HCT116 (cell line): Measurements from ENCODE around the gene CCL13. TPM values are rescaled to one million over a fixed set of nuclear protein-coding genes. Genes with fewer than 3 reads are reported as not detected.

Experiments used
- ATAC-seq: fragments of 200-7000 bp; cut with Tn5 transposase; 2 replicates; pipeline ENCODE4 v1.9.1; 2020; ENCODE audit warnings: mild to moderate bottlenecking, moderate library complexity
- BruUV-seq: library from RNA; stranded (reverse); fragments of 400-500 nt; replicated peaks from 2 replicates; lab custom pipeline; 2021; lab: Mats Ljungman, UMichigan
- CTCF ChIA-PET: fragments of 300-600 bp; sonication (Branson Sonifier 250); formaldehyde crosslinking; loops from one replicate; lab custom pipeline; 2021; ENCODE audit warnings: antibody characterized with exemption; lab: Charles Lee
- POLR2A ChIA-PET: fragments of 300-600, 350-600 bp; sonication (Branson Sonifier 250); formaldehyde crosslinking; loops from one replicate; lab custom pipeline; 2021; ENCODE audit warnings: antibody characterized with exemption; lab: Charles Lee
- RAD21 ChIA-PET, 2 experiments: fragments of 300-600 bp; sonication (Branson Sonifier 250); formaldehyde crosslinking; loops; one replicate each; lab custom pipeline; 2023; ENCODE audit warnings: low total read pairs in 2 of 2; ENCODE audit not compliant: uncharacterized antibody in 2 of 2, unreplicated experiment in 2 of 2, low non-redundant PET in 1 of 2; lab: Charles Lee
- DNase-seq: peaks from one replicate; pipeline ENCODE4 v3.0.0-alpha.2; 2010; ENCODE audit warnings: low read depth, low spot score
- H2AFZ ChIP-seq: fragments of 200-600 bp; shearing (Covaris generic), sonication (generic); 2 replicates; pipeline ENCODE4 v1.6.1; 2017; ENCODE audit warnings: low read depth, mixed run types, mixed read lengths, antibody characterized with exemption, low read length; ENCODE audit not compliant: poor library complexity, severe bottlenecking
- H3K27ac ChIP-seq: 2 replicates; pipeline ENCODE4 v1.5.1; 2012; ENCODE audit warnings: low read depth, low read length
- H3K27me3 ChIP-seq: fragments of 200-600 bp; sonication (generic); 2 replicates; pipeline ENCODE4 v1.6.1; 2016; ENCODE audit warnings: mixed run types, low read length, mixed read lengths; ENCODE audit not compliant: insufficient read depth
- H3K36me3 ChIP-seq, 2 experiments: fragments of 200-500 bp in 1 of 2; fragments of 200-600 bp in 1 of 2; sonication (Bioruptor generic) in 1 of 2; sonication (generic) in 1 of 2; 2 replicates each; pipeline versions ENCODE4 v1.5.1 to v1.6.1; 2014 to 2016; ENCODE audit warnings: low read length in 2 of 2, inconsistent platforms in 1 of 2, mixed read lengths in 1 of 2, mixed run types in 1 of 2; ENCODE audit not compliant: insufficient read depth in 2 of 2, control insufficient read depth in 1 of 2
- H3K4me1 ChIP-seq, 2 experiments: fragments of 200-600 bp in 1 of 2; sonication (generic) in 1 of 2; 2 replicates each; pipeline versions ENCODE4 v1.5.1 to v1.6.1; 2012 to 2017; ENCODE audit warnings: low read length in 2 of 2, inconsistent platforms in 1 of 2, mild to moderate bottlenecking in 1 of 2, mixed read lengths in 1 of 2, mixed run types in 1 of 2, moderate library complexity in 1 of 2; ENCODE audit not compliant: insufficient read depth in 2 of 2, control insufficient read depth in 1 of 2
- H3K4me2 ChIP-seq: fragments of 200-600 bp; sonication (generic); 2 replicates; pipeline ENCODE4 v1.6.1; 2017; ENCODE audit warnings: mixed run types, low read length, mixed read lengths
- H3K4me3 ChIP-seq, 2 experiments: fragments of 200-600 bp in 1 of 2; sonication (generic) in 1 of 2; replicated peaks in 1 of 2; 2 replicates each; pipeline ENCODE4 v1.5.1; 2011 to 2016; ENCODE audit warnings: low read length in 2 of 2, control low read depth in 1 of 2, low read depth in 1 of 2, mild to moderate bottlenecking in 1 of 2, mixed read lengths in 1 of 2, mixed run types in 1 of 2
- H3K79me2 ChIP-seq: fragments of 200-600 bp; sonication (generic); 2 replicates; pipeline ENCODE4 v1.6.1; 2017; ENCODE audit warnings: mild to moderate bottlenecking, mixed run types, low read length, moderate library complexity, mixed read lengths; ENCODE audit not compliant: insufficient read depth
- H3K9ac ChIP-seq: fragments of 200-600 bp; sonication (generic); 2 replicates; pipeline ENCODE4 v1.6.1; 2016; ENCODE audit warnings: low read length, mixed read lengths
- H3K9me2 ChIP-seq: fragments of 200-600 bp; sonication (generic), shearing (Covaris generic); 2 replicates; pipeline ENCODE4 v1.6.1; 2017; ENCODE audit warnings: mixed run types, mild to moderate bottlenecking, moderate library complexity; ENCODE audit not compliant: insufficient read depth
- H3K9me3 ChIP-seq, 2 experiments: fragments of 200-500 bp in 1 of 2; fragments of 200-600 bp in 1 of 2; sonication (Bioruptor generic) in 1 of 2; sonication (generic) in 1 of 2; 2 replicates each; pipeline ENCODE4 v1.6.1; 2014 to 2017; ENCODE audit warnings: low read length in 2 of 2, mixed read lengths in 2 of 2, inconsistent platforms in 1 of 2, low read depth in 1 of 2, mild to moderate bottlenecking in 1 of 2, mixed run types in 1 of 2, moderate library complexity in 1 of 2; ENCODE audit not compliant: control insufficient read depth in 1 of 2, insufficient read depth in 1 of 2
- H4K20me1 ChIP-seq: fragments of 200-600 bp; sonication (generic), shearing (Covaris generic); 2 replicates; pipeline ENCODE4 v1.6.1; 2017; ENCODE audit warnings: mixed run types, mild to moderate bottlenecking, moderate library complexity; ENCODE audit not compliant: insufficient read depth
- ATF3 ChIP-seq: IDR thresholded peaks from 2 replicates; pipeline ENCODE4 v1.6.1; 2012
- CBX3 ChIP-seq: IDR thresholded peaks from 2 replicates; pipeline ENCODE4 v1.6.1; 2012; ENCODE audit warnings: low read depth
- CEBPB ChIP-seq: IDR thresholded peaks from 2 replicates; pipeline ENCODE4 v1.6.1; 2012; ENCODE audit warnings: low read depth
- CTCF ChIP-seq, 3 experiments: fragments of 200-600 bp in 1 of 3; sonication (generic) in 1 of 3; IDR thresholded peaks in 2 of 3; conservative IDR thresholded peaks in 1 of 3; 2 replicates each; pipeline ENCODE4 v1.5.1; 2012 to 2017; ENCODE audit warnings: low read depth in 2 of 3, low read length in 2 of 3, antibody characterized with exemption in 1 of 3, borderline replicate concordance in 1 of 3, control low read depth in 1 of 3, mild to moderate bottlenecking in 1 of 3, mixed read lengths in 1 of 3, mixed run types in 1 of 3, moderate library complexity in 1 of 3; ENCODE audit not compliant: insufficient read depth in 1 of 3
- ELF1 ChIP-seq: IDR thresholded peaks from 2 replicates; pipeline ENCODE4 v1.6.1; 2012; ENCODE audit warnings: low read depth, borderline replicate concordance
- EZH2 ChIP-seq: fragments of 200-600 bp; sonication (generic); IDR thresholded peaks from 2 replicates; pipeline ENCODE4 v1.6.1; 2017; ENCODE audit warnings: antibody characterized with exemption, mixed run types
- EZH2phosphoT487 ChIP-seq: fragments of 200-600 bp; IDR thresholded peaks from 2 replicates; pipeline ENCODE4 v1.6.1; 2018; ENCODE audit warnings: antibody characterized with exemption, borderline replicate concordance
- FOSL1 ChIP-seq: IDR thresholded peaks from 2 replicates; pipeline ENCODE4 v1.6.1; 2012; ENCODE audit warnings: low read depth
- JUND ChIP-seq: IDR thresholded peaks from 2 replicates; pipeline ENCODE4 v1.6.1; 2012
- MAX ChIP-seq: IDR thresholded peaks from 2 replicates; pipeline ENCODE4 v1.6.1; 2012
- POLR2A ChIP-seq: IDR thresholded peaks from 2 replicates; pipeline ENCODE4 v1.7.0; 2011; ENCODE audit warnings: borderline replicate concordance; ENCODE audit not compliant: insufficient read depth, insufficient read length; ENCODE audit errors: extremely low read depth
- POLR2AphosphoS5 ChIP-seq: IDR thresholded peaks from 2 replicates; pipeline ENCODE4 v1.6.1; 2011; ENCODE audit warnings: mild to moderate bottlenecking, low read depth, low read length, moderate library complexity
- SIN3A ChIP-seq: IDR thresholded peaks from 2 replicates; pipeline ENCODE4 v1.6.1; 2012; ENCODE audit warnings: low read depth
- SP1 ChIP-seq: IDR thresholded peaks from 2 replicates; pipeline ENCODE4 v1.6.1; 2012; ENCODE audit warnings: low read depth
- SRF ChIP-seq: IDR thresholded peaks from 2 replicates; pipeline ENCODE4 v1.6.1; 2012; ENCODE audit warnings: low read depth
- TCF7L2 ChIP-seq: IDR thresholded peaks from 2 replicates; pipeline ENCODE4 v1.7.0; 2011; ENCODE audit warnings: borderline replicate concordance, inconsistent platforms; ENCODE audit not compliant: insufficient read depth, insufficient read length; ENCODE audit errors: extremely low read depth
- ZBTB33 ChIP-seq: IDR thresholded peaks from 2 replicates; pipeline ENCODE4 v1.6.1; 2011; ENCODE audit warnings: mild to moderate bottlenecking, low read length, moderate library complexity; ENCODE audit not compliant: insufficient replicate concordance; ENCODE audit errors: extremely low read depth
- ZFX ChIP-seq: fragments of 450-650 bp; IDR thresholded peaks from 2 replicates; pipeline ENCODE4 v1.6.1; 2017
- ZNF274 ChIP-seq: fragments of 200-500 bp; sonication (Bioruptor generic); IDR thresholded peaks from 2 replicates; pipeline ENCODE4 v1.6.1; 2014; ENCODE audit warnings: mild to moderate bottlenecking, low read depth, low read length, inconsistent platforms
- intact Hi-C: fragments of 100-400 bp; cut with micrococcal nuclease; formaldehyde crosslinking; loops from 2 replicates; pipeline ENCODE4 v1.10.0; 2022
- total RNA-seq: library from RNA; stranded (reverse); gene quantifications from one replicate; pipeline ENCODE4 v1.2.1, GENCODE V29; 2021; ENCODE audit not compliant: unreplicated experiment

The CCL13 gene
- total RNA-seq, 1 experiment from 2014 or later, result not detected

GRCh38 chr17:34354637-34355036, 1.6 kb upstream of the CCL13 start:
- POLR2A ChIA-PET, result interaction anchor here (1.0 kb wide), 1 partner anchor 786 kb away, joined by 3 read pairs; no protein-coding TSS in a partner anchor
- no peak overlapping the region for H3K9ac ChIP-seq
- intact Hi-C loops, result no loop called here
- RAD21 ChIA-PET, result no interaction called here
- ATAC-seq, result no peak
- no peak overlapping the region for H3K4me3 ChIP-seq
- H3K27ac ChIP-seq, result no peak overlapping the region
- H3K79me2 ChIP-seq, result no peaks in the 10 kb centered on the region
- no peaks in the 10 kb centered on the region for H4K20me1 ChIP-seq
- no peaks in the 10 kb centered on the region for H3K4me1 ChIP-seq
- no peaks in the 10 kb centered on the region for H3K9me2 ChIP-seq
- no peak overlapping the region for H2AFZ ChIP-seq
- no peak overlapping the region for H3K4me2 ChIP-seq
- no TSS peak for BruUV-seq
- CTCF ChIA-PET, result no interaction called here
- H3K9me3 ChIP-seq, result no peaks in the 10 kb centered on the region
- H3K27me3 ChIP-seq, result no peaks in the 10 kb centered on the region
- H3K36me3 ChIP-seq, result no peaks in the 10 kb centered on the region
- DNase-seq, result no peak
- no peak for TF ChIP-seq ZBTB33

- Histone ChIP-seq H3K4me2 (no peak overlapping the region), H3K27ac (no peak overlapping the region), H3K9me3 (no peaks in the 10 kb centered on the region)
- RAD21 ChIA-PET, result no interaction called here
- TF ChIP-seq SP1 (no peak), SIN3A (no peak), JUND (no peak), POLR2A (no peak), ATF3 (no peak), POLR2AphosphoS5 (no peak), CEBPB (no peak), TCF7L2 (no peak), ZFX (no peak), CTCF (IDR thresholded peaks at IDR 0.05 in 2 of 3, conservative IDR thresholded peaks at IDR 0.05 in 1 of 3; ENCODE audit: borderline replicate concordance in 1 of 3, insufficient read depth in 1 of 3, low read depth in 2 of 3, low read length in 2 of 3) (no peak), CBX3 (no peak), EZH2 (no peak), ELF1 (no peak), MAX (no peak), ZNF274 (no peak), EZH2phosphoT487 (no peak), SRF (no peak), FOSL1 (no peak)
- TF ChIP-seq, all 23 proteins: peak for 0
- H3K79me2 ChIP-seq, result no peaks in the 10 kb centered on the region
- no peaks in the 10 kb centered on the region for H3K36me3 ChIP-seq
- DNase-seq (no peak), ATAC-seq (peak; percentile 39; the same call in 1 of the 2 replicates)
- BruUV-seq, result no TSS peak
- POLR2A ChIA-PET, result no interaction called here
- H4K20me1 ChIP-seq, result no peaks in the 10 kb centered on the region
- CTCF ChIA-PET, result no interaction called here
- no peaks in the 10 kb centered on the region for H3K9me2 ChIP-seq
- no peak overlapping the region for H2AFZ ChIP-seq
- H3K9ac ChIP-seq, result no peak overlapping the region
- intact Hi-C loops, result no loop called here
- no peak overlapping the region for H3K4me3 ChIP-seq
- H3K27me3 ChIP-seq, result no peaks in the 10 kb centered on the region
- H3K4me1 ChIP-seq, result no peaks in the 10 kb centered on the region
Observed at GRCh38 chr17:34357398-34357797, 1.1 kb downstream of the CCL13 start.
